ENCODE data around the gene ASMTL.

Gene ASMTL

DNA sequence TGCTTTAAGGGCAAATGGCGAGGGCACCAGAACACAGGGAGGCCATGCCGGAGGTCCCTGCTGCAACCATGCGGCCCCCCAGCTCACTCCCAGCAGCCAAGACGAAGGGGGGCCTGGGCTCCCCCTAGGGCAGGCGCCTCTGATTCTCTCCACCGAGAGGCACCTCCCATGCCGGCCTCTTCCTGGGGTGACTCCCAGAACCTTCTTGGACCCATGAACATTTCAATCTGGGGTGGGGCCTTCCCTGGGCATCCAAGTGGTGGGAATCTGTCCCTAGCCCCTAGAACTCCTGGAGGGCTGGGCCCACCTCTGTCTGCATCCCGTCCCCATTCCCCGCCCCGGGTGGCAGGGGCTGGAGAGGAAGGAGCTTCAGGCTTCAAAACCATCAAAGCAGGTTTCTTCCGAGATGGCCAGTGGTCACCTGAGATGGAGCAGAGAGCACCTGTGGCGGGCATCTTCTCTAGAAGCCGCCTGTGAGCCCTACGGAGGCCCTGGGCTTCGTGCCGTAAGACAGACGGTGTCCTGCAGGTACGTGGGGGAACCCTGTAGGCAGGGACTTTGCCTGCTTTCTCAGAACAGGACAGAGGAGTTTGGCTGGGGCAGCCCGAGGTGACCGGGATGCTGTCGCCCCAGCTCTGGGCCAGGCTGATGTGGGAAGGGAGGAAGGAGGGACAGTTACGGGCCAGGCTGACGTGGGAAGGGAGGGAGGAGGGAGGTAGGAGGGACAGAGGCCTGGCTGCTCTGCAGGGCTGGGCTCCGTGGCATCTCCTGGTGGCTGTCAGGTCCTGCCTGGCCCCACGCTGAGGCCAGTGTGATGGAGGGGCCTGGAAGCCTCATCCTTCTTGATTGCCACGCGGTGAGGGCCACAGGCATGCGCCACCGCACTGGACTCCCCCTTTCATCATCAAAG, 54.0 kb downstream of the ASMTL start:
- peaks cover 8% of the 10 kb centered on the region for H3K9me3 Mint-ChIP-seq
- no peak overlapping the region for H3K4me3 Mint-ChIP-seq
- H3K36me3 Mint-ChIP-seq: peaks cover 27% of the 10 kb centered on the region
- no peak overlapping the region for H3K27ac Mint-ChIP-seq
- ATAC-seq: no peak
- no peaks in the 10 kb centered on the region for H3K27me3 Mint-ChIP-seq
- peaks cover 26% of the 10 kb centered on the region for H3K4me1 Mint-ChIP-seq

DNA sequence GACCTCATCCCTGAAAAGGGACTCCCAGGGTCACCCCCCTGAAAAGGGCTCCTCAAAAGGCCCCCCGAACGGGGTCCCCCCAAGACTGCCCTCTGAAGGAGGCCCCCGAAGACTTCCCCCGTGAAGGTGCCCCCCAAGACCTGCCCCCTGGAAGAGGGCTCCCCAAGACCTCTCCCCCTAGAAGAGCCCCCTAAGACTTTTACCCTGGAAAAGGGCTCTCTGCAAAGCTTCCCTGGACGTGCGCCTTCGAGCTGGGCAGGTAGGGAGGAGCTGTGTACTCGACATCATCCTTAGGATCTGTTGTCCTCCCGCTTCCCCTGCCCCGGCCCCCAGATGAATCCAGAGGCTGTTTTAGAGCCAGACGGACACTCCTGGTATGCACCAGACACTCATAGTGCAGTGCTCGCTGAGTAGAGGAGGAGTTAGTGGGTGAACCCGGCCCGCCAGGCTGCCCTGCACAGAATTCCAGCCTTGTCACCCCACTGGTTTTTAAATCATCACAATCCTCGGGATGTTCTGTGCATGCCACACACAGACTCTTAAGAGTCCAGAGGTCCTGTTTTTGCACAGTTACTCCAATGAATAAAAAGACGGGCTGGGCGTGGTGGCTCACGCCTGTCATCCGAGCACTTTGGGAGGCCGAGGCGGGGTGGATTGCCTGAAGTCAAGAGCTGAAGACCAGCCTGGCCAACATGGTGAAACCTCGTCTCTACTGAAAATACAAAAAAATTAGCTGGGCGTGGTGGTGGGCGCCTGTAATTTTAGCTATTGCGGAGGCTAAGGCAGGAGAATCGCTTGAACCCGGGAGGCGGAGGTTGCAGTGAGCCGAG, 55.1 kb downstream of the ASMTL start:
- H3K4me3 Mint-ChIP-seq: no peak overlapping the region
- H3K27me3 Mint-ChIP-seq: no peaks in the 10 kb centered on the region
- peaks cover 27% of the 10 kb centered on the region for H3K36me3 Mint-ChIP-seq
- H3K27ac Mint-ChIP-seq: no peak overlapping the region
- ATAC-seq: no peak
- H3K9me3 Mint-ChIP-seq: peaks cover 8% of the 10 kb centered on the region
- H3K4me1 Mint-ChIP-seq: peaks cover 36% of the 10 kb centered on the region

DNA sequence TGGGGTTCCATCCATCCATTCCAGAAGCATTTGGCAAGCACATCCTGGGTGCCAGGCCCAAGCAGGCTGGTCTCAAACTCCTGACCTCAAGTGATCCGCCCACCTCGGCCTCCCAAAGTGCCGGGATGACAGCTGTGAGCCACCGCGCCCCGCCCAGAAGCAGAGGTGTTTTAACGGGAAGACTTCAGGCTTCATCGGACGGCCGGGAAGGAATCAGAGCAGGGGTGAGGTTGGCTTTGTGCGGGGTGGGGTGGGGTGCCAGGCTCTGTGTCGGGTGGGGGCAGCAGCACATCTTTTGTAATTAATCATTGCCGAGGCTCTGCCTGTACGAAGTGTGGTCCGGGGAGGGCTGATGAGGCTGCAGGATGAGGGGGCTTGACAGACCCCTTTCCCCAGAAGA, 55.7 kb downstream of the ASMTL start:
- no peak overlapping the region for H3K27ac Mint-ChIP-seq
- H3K27me3 Mint-ChIP-seq: no peaks in the 10 kb centered on the region
- H3K4me1 Mint-ChIP-seq: peaks cover 36% of the 10 kb centered on the region
- peaks cover 27% of the 10 kb centered on the region for H3K36me3 Mint-ChIP-seq
- no peak for ATAC-seq
- H3K4me3 Mint-ChIP-seq: no peak overlapping the region
- H3K9me3 Mint-ChIP-seq: peaks cover 8% of the 10 kb centered on the region

DNA sequence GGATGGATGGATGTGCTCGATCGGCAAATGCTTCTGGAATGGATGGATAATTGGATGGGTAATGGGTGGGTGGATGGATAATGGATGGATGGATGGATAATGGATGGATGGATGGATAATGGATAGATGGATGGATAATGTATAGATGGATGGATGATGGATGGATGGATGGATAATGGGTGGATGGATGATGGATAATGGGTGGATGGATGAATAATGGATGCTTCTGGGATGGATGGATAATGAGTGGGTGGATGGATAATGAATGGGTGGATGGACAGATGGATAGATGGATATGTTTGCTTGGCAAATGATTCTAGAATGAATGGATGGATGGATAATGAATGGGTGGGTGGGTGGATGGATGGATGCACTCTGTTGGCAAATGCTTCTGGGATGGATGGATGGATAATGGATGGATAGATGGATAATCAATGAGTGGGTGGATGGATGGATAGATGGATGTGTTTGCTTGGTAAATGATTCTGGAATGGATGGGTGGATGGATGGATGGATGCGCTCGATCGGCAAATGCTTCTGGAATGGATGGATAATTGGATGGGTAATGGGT, 57.0 kb downstream of the ASMTL start:
- peaks cover 8% of the 10 kb centered on the region for H3K9me3 Mint-ChIP-seq
- no peak overlapping the region for H3K27ac Mint-ChIP-seq
- ATAC-seq: no peak
- H3K36me3 Mint-ChIP-seq: peaks cover 36% of the 10 kb centered on the region
- H3K4me1 Mint-ChIP-seq: peaks cover 43% of the 10 kb centered on the region
- H3K4me3 Mint-ChIP-seq: peak overlapping the region; percentile 2
- H3K27me3 Mint-ChIP-seq: no peaks in the 10 kb centered on the region

DNA sequence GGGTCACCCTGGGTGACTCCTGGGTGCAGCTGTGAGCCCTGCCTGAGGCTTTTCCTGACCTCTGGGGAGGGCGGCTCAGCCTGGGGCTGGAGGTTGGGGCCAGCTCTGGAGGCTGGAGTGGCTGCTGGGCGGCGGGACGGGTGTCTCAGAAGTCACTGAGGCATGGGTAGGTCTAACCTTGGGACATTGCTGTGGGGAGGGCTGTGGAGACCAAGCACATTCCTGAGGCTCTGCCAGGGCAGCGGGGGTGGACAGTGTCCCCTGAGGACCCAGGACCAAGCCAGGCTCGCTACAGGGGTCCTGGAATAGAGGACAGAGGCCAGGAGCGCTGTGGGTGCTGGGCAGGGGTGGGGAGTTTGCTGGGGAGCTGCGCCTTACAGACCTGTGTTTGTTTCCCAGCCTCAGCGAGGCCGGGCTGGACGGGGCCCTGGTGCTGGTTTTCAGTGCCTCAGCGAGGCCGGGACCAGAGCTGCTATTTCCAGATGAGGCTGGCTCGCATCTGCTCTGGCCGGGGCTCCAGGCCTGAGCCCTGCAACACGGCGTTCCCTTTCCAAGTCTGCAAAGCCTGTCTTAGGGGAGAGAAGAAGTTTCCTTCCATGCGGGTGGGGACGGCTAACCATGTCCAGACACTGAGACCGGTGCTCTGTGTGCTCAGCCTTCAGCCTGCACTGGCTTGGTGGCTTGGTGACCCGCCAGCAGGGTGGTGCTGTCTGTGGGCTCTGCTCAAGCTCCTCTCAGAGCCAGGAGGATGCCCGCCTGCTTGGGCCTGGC, 57.8 kb downstream of the ASMTL start:
- H3K4me1 Mint-ChIP-seq: peaks cover 46% of the 10 kb centered on the region
- H3K27ac Mint-ChIP-seq: peak overlapping the region; percentile 96
- H3K4me3 Mint-ChIP-seq: peak overlapping the region; percentile 90
- no peak for ATAC-seq
- H3K27me3 Mint-ChIP-seq: no peaks in the 10 kb centered on the region
- peaks cover 36% of the 10 kb centered on the region for H3K36me3 Mint-ChIP-seq
- H3K9me3 Mint-ChIP-seq: peaks cover 8% of the 10 kb centered on the region

DNA sequence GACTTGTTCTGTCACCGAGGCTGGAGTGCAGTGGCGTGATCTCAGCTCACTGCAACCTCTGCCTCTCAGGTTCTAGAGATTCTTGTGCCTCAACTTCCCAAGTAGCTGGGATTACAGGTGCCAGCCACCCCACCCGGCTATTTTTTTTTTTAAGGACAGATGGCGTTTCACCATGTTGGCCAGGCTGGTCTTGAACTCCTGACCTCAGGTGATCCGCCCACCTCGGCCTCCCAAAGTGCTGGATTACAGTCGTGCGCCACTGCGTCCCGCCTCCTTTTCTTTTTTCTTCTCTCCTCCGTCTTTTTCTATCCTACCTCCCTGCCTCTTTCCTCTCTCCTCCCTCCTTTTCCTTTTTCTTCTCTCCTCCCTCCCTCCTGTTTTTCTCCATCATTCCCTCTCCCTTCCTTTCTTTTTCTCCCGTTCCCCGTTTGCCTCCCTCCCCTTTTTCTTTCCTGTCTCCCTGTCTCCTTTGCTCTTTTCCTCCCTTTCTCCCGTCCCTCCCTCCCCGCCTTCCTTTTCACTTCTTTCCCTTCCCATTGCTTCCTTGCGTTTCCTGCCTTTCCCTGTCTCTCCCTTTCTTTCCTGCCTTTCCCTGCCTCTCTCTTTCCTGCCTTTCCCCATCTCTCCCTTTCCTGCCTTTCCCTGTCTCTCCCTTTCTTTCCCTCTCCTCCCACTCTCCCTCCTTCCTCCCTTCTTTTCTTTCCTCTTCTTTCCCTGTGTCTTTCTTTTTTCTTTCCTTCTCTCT, 58.7 kb downstream of the ASMTL start:
- ATAC-seq: no peak
- Mint-ChIP-seq H3K27ac (peak overlapping the region; percentile 96), H3K4me1 (peaks cover 53% of the 10 kb centered on the region), H3K9me3 (peaks cover 8% of the 10 kb centered on the region), H3K27me3 (no peaks in the 10 kb centered on the region), H3K4me3 (peak overlapping the region; percentile 90), H3K36me3 (peaks cover 43% of the 10 kb centered on the region)

DNA sequence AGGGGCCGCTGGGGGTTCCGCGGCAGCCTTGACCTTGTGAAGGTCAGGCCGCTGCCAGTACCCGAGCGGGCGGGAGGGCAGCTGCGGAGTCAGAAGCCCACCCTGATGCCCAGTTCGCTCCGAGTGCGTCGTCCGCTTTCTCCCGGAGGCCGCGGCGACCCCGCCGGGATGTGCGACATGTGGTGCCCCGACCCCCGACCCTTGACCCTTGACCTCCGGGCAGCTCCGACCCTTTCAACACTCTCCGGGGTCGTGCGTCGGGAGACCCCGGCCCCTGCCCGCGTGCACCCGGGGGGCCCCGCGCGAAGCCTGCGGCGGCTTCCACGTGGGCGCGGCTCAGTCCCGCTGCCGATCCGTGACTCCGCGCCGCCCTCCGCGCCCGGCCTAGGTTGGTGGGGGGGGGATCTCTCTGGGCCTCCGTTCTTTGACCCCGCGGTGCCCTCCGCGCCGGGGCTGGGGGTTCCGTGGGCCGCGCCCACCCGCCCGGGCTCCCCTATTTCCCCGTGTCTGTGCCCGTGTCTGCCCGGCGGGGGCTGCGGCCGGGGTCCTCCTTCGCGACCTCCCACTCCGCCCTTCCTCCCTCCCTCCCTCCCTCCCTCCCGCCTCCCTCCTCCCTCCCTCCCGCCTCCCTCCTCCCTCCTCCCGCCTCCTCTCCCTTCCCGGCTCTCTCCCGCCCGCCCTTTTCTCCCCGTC, 60.2 kb downstream of the ASMTL start:
- Mint-ChIP-seq H3K27ac (peak overlapping the region; percentile 96), H3K4me3 (peak overlapping the region; percentile 90), H3K36me3 (peaks cover 58% of the 10 kb centered on the region), H3K4me1 (peaks cover 68% of the 10 kb centered on the region), H3K9me3 (peaks cover 8% of the 10 kb centered on the region), H3K27me3 (no peaks in the 10 kb centered on the region)
- peak; percentile 65 for ATAC-seq

DNA sequence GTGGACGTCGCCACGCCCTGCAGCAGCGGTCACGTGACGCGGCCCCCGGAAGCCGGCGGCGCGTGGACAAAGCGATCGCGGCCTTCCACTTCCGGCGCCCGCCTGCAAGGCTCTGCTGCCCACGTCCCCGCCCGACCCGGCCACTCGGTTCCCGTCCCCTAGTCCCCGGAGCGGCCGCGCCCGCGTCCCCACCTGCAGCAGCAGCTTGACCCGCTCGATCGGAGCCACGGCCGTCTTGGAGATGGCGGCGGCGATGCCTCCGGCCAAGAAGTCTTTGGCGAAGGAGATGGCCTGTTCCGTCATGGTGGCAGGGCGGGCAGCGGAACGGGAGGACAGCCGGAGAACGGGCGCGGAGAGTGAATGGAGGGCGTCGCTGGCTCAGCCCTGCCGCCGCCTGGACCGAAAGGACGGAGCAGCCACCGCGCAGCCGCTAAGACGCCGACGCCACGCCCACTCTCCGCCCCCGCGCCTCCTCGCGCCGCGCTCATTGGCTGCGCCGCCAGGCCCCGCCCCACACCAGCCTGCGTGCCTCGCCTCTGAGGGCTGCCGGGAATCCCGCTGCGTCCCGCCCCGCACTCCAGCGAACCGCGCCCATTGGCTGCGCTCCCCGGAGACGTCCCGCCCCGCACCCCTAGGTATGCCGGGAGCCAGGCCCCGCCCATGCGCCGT, 60.9 kb downstream of the ASMTL start, which contains the start of gene SLC25A6:
Gene SLC25A6 (minus strand): TSS at position 407 of the 669 bp plus-strand sequence. CDS start 104 bp downstream, at position 303.
- Mint-ChIP-seq H3K4me1 (peaks cover 72% of the 10 kb centered on the region), H3K9me3 (peaks cover 8% of the 10 kb centered on the region), H3K27me3 (no peaks in the 10 kb centered on the region), H3K27ac (peak within 1 kb of the TSS; percentile 96), H3K4me3 (peak within 1 kb of the TSS; percentile 90), H3K36me3 (peaks cover 62% of the 10 kb centered on the region)
- ATAC-seq: peak; percentile 99

DNA sequence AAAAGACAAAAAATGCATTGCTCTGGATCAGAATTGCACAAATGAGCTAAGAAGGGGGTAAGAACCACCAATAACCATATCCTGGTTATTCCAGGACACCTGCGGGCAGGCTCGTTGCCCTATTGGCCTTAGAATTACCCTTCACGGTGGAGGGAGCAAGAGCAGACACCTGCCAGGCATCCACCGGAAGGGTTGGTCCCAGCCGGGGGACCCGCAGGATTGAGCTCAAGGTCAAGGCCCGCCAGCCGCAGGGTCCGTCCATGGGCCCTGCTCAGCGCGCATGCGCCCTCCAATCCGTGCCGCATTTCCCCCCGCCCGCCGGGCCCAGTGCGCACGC, 61.4 kb downstream of the ASMTL start:
- Mint-ChIP-seq H3K4me1 (peaks cover 71% of the 10 kb centered on the region), H3K27me3 (no peaks in the 10 kb centered on the region), H3K9me3 (peaks cover 8% of the 10 kb centered on the region), H3K27ac (peak overlapping the region; percentile 96), H3K4me3 (peak overlapping the region; percentile 90), H3K36me3 (peaks cover 62% of the 10 kb centered on the region)
- ATAC-seq: no peak

DNA sequence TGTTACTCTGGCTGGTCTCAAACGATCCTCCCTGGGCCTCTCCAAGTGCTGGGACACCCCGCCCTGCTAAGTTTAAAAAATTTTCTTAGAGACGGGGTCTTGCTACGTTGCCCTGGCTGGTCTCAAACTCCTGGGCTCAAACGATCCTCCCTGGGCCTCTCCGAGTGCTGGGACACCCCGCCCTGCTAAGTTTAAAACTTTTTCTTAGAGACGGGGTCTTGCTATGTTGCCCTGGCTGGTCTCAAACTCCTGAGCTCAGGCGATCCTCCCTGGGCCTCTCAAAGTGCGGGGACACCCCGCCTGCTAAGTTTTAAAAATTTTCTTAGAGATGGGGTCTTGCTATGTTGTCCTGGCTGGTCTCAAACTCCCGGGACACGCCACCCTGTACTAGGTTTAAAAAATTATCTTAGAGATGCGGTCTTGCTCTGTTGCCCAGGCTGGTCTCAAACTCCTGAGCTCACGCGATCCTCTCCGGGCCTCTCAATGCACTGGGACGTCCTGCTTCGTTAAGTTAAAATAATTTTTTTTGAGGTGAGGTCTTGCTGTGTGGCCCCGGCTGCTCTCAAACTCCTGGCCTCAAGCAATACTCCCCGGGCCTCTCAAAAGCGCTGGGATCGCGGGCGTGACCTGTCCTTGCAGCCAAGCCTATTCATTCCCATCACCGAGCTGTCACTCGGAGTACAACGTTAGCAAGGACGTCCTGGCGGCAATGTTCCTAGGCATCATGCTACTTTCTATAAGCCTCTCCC, 61.9 kb downstream of the ASMTL start:
- Mint-ChIP-seq H3K9me3 (peaks cover 6% of the 10 kb centered on the region), H3K4me1 (peaks cover 66% of the 10 kb centered on the region), H3K27ac (peak overlapping the region; percentile 96), H3K27me3 (no peaks in the 10 kb centered on the region), H3K4me3 (peak overlapping the region; percentile 90), H3K36me3 (peaks cover 62% of the 10 kb centered on the region)
- ATAC-seq: no peak

DNA sequence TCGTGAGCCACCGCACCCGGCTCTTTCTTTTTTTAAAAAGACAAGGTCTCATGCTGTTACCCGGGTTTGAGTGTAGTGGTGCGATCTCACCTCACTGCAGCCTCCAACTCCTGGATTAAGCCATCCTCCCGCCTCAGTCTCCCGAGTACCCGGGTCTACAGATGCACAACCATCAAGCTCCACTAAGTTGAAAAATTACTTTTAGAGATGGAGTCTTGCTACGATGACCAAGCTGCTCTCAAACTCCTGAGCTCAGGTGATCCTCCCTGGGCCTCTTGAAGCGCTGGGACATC, 62.8 kb downstream of the ASMTL start:
- ATAC-seq: no peak
- H3K4me1 Mint-ChIP-seq: peaks cover 58% of the 10 kb centered on the region
- H3K27ac Mint-ChIP-seq: no peak overlapping the region
- peaks cover 63% of the 10 kb centered on the region for H3K36me3 Mint-ChIP-seq
- peak overlapping the region; percentile 52 for H3K4me3 Mint-ChIP-seq
- H3K9me3 Mint-ChIP-seq: no peaks in the 10 kb centered on the region
- no peaks in the 10 kb centered on the region for H3K27me3 Mint-ChIP-seq

DNA sequence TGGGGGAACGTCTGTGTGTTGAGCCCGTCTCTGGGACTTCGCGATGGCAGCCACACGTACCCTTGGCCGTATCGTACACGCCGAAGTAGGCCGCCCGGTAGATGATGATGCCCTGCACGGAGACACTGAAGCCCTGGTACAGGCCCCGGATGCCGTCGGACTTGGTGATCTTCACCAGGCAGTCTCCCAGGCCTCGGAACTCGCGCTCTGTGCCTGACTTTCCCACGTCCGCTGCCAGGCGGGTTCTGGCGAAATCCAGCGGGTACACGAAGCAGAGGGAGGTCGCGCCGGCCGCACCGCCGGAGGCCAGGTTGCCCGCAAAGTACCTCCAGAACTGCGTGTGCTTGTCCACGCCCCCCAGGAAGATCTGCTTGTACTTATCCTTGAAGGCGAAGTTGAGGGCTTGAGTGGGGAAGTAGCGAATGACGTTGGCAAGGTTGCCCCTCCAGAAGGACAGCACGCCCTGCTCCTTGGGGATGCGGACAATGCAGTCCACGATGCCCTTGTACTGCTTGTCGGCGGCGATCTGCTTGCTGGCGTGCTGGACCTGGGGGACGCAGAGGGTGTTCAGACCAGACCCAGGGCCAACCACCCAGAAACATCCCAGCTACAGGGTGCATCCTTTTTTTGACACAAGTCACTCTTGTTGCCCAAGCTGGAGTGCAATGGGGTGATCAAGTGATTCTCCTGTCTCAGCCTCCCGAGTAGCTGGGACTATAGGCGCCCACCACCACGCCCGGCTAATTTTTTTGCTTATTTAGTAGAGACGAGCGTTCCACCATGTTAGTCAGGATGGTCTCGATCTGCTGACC, 63.3 kb downstream of the ASMTL start:
- Mint-ChIP-seq H3K36me3 (peaks cover 65% of the 10 kb centered on the region), H3K27ac (no peak overlapping the region), H3K4me3 (no peak overlapping the region), H3K9me3 (no peaks in the 10 kb centered on the region), H3K27me3 (no peaks in the 10 kb centered on the region), H3K4me1 (peaks cover 53% of the 10 kb centered on the region)
- ATAC-seq: no peak
